H1 (cell line): ENCODE measurements around the gene SPRYD4. TPM values are rescaled to one million over a fixed set of nuclear protein-coding genes. Genes with fewer than 3 reads are reported as not detected.

Source experiments
- CBX8 ChIP-seq: fragments of 300-800, 300-1000 bp; sonication (generic); IDR thresholded peaks from 2 replicates; pipeline ENCODE4 v1.7.1; 2016; ENCODE audit warnings: low read depth, low read length, borderline replicate concordance
- CHD2 ChIP-seq: IDR thresholded peaks from 2 replicates; pipeline ENCODE4 v1.6.1; 2012; ENCODE audit warnings: low read length, improper control_type of control experiment
- GTF2F1 ChIP-seq: IDR thresholded peaks from 2 replicates; pipeline ENCODE4 v1.6.1; 2012; ENCODE audit warnings: low read depth, low read length, improper control_type of control experiment, borderline replicate concordance
- MAFK ChIP-seq: IDR thresholded peaks from 2 replicates; pipeline ENCODE4 v1.6.1; 2012; ENCODE audit warnings: low read depth, mild to moderate bottlenecking, improper control_type of control experiment, low read length
- POLR2AphosphoS5 ChIP-seq: IDR thresholded peaks from 2 replicates; pipeline ENCODE4 v1.6.1; 2011; ENCODE audit warnings: low read depth, low read length
- RXRA ChIP-seq: IDR thresholded peaks from 2 replicates; pipeline ENCODE4 v1.6.1; 2011; ENCODE audit warnings: low read depth, mild to moderate bottlenecking, low read length, moderate library complexity; ENCODE audit not compliant: insufficient read depth
- SIN3A ChIP-seq, 2 experiments: IDR thresholded peaks in 1 of 2; conservative IDR thresholded peaks in 1 of 2; 2 replicates each; pipeline ENCODE4 v1.6.1; 2011 to 2012; ENCODE audit warnings: low read length in 2 of 2, improper control_type of control experiment in 1 of 2, low read depth in 1 of 2, mild to moderate bottlenecking in 1 of 2
- polyA plus RNA-seq, 7 experiments: library from polyadenylated mRNA; depleted of rRNA in 3 of 7; stranded (reverse) in 5 of 7; unstranded in 2 of 7; fragments of >200 nt in 5 of 7; fragments of 200-250 nt in 2 of 7; gene quantifications; 1 replicate in 5 of 7; 2 replicates in 1 of 7; 4 replicates in 1 of 7; pipeline versions ENCODE4 v1.2.1 to v1.2.3, GENCODE V29; 2011 to 2013; ENCODE audit warnings: missing spikeins in 2 of 7, mixed read lengths in 2 of 7
- total RNA-seq: library from RNA; stranded (reverse); fragmentation: NEBNext Ultra II Directional; extraction: Animal tissue kit (Norgen Biotek cat#: 25700); gene quantifications from 2 replicates; pipeline ENCODE4 v1.2.1, GENCODE V29; 2021
- TF ChIP-seq, protein P1 (sequence below): fragments of 300-600 bp; sonication (generic); IDR thresholded peaks from 2 replicates; pipeline ENCODE4 v1.7.1; 2012; ENCODE audit warnings: low read length, moderate library complexity, mild to moderate bottlenecking, inconsistent platforms; ENCODE audit not compliant: insufficient replicate concordance

SPRYD4 gene
- total and polyA plus RNA-seq, 2 of the 8 experiments (the other 6 are each of a cell fraction or from before 2014, with no cell fraction given): 4.3 to 5.3 TPM

GRCh38 chr12:56510786-56511185 is 42.4 kb downstream of the SPRYD4 start (continued):
- TF ChIP-seq, protein P1, sequence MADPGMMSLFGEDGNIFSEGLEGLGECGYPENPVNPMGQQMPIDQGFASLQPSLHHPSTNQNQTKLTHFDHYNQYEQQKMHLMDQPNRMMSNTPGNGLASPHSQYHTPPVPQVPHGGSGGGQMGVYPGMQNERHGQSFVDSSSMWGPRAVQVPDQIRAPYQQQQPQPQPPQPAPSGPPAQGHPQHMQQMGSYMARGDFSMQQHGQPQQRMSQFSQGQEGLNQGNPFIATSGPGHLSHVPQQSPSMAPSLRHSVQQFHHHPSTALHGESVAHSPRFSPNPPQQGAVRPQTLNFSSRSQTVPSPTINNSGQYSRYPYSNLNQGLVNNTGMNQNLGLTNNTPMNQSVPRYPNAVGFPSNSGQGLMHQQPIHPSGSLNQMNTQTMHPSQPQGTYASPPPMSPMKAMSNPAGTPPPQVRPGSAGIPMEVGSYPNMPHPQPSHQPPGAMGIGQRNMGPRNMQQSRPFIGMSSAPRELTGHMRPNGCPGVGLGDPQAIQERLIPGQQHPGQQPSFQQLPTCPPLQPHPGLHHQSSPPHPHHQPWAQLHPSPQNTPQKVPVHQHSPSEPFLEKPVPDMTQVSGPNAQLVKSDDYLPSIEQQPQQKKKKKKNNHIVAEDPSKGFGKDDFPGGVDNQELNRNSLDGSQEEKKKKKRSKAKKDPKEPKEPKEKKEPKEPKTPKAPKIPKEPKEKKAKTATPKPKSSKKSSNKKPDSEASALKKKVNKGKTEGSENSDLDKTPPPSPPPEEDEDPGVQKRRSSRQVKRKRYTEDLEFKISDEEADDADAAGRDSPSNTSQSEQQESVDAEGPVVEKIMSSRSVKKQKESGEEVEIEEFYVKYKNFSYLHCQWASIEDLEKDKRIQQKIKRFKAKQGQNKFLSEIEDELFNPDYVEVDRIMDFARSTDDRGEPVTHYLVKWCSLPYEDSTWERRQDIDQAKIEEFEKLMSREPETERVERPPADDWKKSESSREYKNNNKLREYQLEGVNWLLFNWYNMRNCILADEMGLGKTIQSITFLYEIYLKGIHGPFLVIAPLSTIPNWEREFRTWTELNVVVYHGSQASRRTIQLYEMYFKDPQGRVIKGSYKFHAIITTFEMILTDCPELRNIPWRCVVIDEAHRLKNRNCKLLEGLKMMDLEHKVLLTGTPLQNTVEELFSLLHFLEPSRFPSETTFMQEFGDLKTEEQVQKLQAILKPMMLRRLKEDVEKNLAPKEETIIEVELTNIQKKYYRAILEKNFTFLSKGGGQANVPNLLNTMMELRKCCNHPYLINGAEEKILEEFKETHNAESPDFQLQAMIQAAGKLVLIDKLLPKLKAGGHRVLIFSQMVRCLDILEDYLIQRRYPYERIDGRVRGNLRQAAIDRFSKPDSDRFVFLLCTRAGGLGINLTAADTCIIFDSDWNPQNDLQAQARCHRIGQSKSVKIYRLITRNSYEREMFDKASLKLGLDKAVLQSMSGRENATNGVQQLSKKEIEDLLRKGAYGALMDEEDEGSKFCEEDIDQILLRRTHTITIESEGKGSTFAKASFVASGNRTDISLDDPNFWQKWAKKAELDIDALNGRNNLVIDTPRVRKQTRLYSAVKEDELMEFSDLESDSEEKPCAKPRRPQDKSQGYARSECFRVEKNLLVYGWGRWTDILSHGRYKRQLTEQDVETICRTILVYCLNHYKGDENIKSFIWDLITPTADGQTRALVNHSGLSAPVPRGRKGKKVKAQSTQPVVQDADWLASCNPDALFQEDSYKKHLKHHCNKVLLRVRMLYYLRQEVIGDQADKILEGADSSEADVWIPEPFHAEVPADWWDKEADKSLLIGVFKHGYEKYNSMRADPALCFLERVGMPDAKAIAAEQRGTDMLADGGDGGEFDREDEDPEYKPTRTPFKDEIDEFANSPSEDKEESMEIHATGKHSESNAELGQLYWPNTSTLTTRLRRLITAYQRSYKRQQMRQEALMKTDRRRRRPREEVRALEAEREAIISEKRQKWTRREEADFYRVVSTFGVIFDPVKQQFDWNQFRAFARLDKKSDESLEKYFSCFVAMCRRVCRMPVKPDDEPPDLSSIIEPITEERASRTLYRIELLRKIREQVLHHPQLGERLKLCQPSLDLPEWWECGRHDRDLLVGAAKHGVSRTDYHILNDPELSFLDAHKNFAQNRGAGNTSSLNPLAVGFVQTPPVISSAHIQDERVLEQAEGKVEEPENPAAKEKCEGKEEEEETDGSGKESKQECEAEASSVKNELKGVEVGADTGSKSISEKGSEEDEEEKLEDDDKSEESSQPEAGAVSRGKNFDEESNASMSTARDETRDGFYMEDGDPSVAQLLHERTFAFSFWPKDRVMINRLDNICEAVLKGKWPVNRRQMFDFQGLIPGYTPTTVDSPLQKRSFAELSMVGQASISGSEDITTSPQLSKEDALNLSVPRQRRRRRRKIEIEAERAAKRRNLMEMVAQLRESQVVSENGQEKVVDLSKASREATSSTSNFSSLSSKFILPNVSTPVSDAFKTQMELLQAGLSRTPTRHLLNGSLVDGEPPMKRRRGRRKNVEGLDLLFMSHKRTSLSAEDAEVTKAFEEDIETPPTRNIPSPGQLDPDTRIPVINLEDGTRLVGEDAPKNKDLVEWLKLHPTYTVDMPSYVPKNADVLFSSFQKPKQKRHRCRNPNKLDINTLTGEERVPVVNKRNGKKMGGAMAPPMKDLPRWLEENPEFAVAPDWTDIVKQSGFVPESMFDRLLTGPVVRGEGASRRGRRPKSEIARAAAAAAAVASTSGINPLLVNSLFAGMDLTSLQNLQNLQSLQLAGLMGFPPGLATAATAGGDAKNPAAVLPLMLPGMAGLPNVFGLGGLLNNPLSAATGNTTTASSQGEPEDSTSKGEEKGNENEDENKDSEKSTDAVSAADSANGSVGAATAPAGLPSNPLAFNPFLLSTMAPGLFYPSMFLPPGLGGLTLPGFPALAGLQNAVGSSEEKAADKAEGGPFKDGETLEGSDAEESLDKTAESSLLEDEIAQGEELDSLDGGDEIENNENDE: no peak
- no peak for TF ChIP-seq CHD2
- TF ChIP-seq SIN3A (conservative IDR thresholded peaks at IDR 0.05 in 1 of 2, IDR thresholded peaks at IDR 0.05 in 1 of 2; ENCODE audit: low read depth in 1 of 2, low read length in 2 of 2): no peak
- no peak for TF ChIP-seq MAFK
- no peak for TF ChIP-seq CBX8
- TF ChIP-seq POLR2AphosphoS5: no peak
- no peak for TF ChIP-seq GTF2F1
- no peak for TF ChIP-seq RXRA
